Esophagus squamous epithelium (tissue), 4 donors: ENCODE measurements around the gene EDAR.

Experiments used
- POLR2A ChIP-seq, 4 donors: fragments of 450-650 bp; IDR thresholded peaks; one replicate each; pipeline ENCODE4 v1.6.1; 2017; ENCODE audit warnings: antibody characterized with exemption in 4 of 4, mild to moderate bottlenecking in 4 of 4, moderate library complexity in 3 of 4
- TF ChIP-seq, protein P1 (sequence below), 6 experiments: fragments of 450-650 bp in 4 of 6; fragments of 200-600 bp in 2 of 6; sonication (generic) in 2 of 6; IDR thresholded peaks; one replicate each; pipeline ENCODE4 v1.5.1; 2016 to 2019; ENCODE audit warnings: antibody characterized with exemption in 6 of 6, mild to moderate bottlenecking in 4 of 6, moderate library complexity in 4 of 6

DNA sequence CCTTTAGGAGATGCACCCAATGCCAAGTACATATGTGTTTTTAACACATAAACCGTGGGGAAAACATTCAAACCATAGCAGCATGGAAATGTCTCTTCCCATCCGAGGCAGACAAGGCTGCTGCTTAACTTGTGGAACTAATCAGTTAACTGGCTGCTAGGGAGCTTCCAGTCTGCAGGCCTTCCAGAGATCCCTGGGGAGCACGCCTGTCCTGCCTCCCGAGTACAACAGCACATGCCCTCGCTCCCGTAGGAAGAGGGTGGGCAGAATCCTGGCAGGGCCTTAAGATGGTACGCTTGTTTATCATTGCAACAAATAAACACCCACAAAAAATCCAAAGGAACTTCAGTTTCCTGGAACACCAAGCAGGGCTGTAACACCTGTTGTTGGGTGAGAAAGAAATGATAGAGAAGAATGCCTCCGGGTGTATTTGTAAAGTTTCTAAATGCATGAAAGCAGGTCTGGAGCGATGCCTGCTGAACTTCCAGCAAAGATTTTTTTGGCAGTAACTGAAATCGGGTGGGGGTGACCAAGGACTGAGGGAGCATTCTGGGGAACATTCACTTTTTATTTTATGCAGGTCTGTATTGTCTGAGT is 56.2 kb downstream of the EDAR start:
- TF ChIP-seq, protein P1, sequence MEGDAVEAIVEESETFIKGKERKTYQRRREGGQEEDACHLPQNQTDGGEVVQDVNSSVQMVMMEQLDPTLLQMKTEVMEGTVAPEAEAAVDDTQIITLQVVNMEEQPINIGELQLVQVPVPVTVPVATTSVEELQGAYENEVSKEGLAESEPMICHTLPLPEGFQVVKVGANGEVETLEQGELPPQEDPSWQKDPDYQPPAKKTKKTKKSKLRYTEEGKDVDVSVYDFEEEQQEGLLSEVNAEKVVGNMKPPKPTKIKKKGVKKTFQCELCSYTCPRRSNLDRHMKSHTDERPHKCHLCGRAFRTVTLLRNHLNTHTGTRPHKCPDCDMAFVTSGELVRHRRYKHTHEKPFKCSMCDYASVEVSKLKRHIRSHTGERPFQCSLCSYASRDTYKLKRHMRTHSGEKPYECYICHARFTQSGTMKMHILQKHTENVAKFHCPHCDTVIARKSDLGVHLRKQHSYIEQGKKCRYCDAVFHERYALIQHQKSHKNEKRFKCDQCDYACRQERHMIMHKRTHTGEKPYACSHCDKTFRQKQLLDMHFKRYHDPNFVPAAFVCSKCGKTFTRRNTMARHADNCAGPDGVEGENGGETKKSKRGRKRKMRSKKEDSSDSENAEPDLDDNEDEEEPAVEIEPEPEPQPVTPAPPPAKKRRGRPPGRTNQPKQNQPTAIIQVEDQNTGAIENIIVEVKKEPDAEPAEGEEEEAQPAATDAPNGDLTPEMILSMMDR (IDR thresholded peaks at IDR 0.05): no peak
- TF ChIP-seq POLR2A (IDR thresholded peaks at IDR 0.05): no peak
